IPS-15b (cell line): ENCODE data around the gene RPRD2.

Experiments
- H3K27me3 ChIP-seq: one replicate; pipeline ENCODE4 v1.6.1; 2013; ENCODE audit warnings: low read length; ENCODE audit not compliant: control insufficient read depth, insufficient read depth
- H3K36me3 ChIP-seq: one replicate; pipeline ENCODE4 v1.6.1; 2013; ENCODE audit warnings: low read length; ENCODE audit not compliant: control insufficient read depth, insufficient read depth
- H3K4me1 ChIP-seq: one replicate; pipeline ENCODE4 v1.6.1; 2013; ENCODE audit warnings: mild to moderate bottlenecking, low read length; ENCODE audit not compliant: control insufficient read depth, insufficient read depth
- H3K4me3 ChIP-seq: one replicate; pipeline ENCODE4 v1.5.1; 2013; ENCODE audit warnings: low read depth, low read length
- H3K9ac ChIP-seq: one replicate; pipeline ENCODE4 v1.6.1; 2013; ENCODE audit warnings: low read depth, mild to moderate bottlenecking, low read length
- H3K9me3 ChIP-seq: one replicate; pipeline ENCODE4 v1.6.1; 2013; ENCODE audit warnings: mild to moderate bottlenecking, low read length; ENCODE audit not compliant: control insufficient read depth, insufficient read depth

The RPRD2 gene

DNA sequence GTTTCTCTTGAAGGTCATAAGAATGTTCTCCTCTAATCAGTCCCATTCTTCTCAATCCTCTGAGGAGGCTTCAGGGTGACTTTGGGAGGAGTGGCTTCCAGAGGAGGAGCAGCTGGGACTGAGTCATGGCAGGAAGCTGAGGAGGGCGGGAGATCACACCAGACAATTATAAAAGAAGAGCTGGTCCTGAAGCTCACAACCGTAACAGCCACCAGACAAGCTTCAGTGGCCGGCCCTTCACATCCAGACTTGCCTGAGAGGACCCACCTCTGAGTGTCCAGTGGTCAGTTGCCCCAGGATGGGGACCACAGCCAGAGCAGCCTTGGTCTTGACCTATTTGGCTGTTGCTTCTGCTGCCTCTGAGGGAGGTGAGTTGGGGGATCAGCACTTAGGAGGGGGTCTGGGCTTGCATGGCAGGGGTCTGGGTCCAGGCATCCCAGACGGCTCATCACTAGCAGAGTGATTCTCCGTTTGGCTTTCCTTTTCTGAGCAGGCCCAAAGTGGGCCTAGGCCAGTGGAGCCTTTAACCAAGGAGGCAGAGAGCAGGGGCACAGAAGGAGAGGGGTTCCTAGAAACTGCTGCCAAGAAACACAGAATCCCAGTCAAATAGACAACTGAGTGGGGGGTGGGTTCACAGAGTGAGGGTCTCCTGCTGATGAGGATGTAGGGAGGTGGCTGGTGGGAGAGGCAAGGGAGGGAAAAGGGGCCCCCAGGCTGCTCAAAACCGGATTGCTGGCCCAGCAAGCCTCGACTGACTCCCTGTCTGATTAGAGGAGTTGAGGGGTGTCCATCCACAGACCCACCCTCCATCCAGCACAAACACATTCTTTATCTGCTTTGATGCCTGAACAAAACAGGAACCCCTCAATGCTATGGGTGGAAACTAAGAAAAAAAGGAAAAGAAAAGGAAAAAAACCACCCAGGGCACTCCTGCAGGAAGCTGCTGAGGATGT, 144.2 kb downstream of the RPRD2 start, which contains the start of gene ECM1:
Gene ECM1, plus strand, starts transcription at position 198 of the 953 bp plus-strand sequence. Its CDS starts 101 bp downstream, at position 299.
- Histone ChIP-seq H3K36me3 (peaks cover 33% of the 10 kb centered on the region), H3K4me3 (no peak within 1 kb of the TSS), H3K27me3 (no peaks in the 10 kb centered on the region), H3K9ac (no peak within 1 kb of the TSS), H3K9me3 (no peaks in the 10 kb centered on the region), H3K4me1 (no peaks in the 10 kb centered on the region)

DNA sequence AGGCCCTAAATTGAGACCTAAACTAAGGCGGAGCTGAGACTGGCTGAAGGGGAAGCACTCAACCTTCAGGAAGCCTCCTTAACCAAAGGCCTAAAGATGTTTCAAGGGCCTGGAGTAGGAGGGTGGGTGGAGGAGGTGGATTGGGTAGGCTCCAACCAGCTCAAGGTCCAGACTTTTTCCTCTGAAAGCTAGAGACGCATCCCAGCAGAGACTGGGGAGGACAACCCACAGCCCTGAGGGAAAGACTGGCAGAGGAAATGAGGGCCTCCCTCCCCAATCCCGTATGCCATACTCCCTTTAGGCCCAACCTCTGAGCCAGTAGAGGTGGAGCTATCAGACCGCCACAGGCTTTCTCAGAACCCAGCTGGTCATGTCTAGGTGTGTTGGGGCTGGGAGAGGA, 145.0 kb downstream of the RPRD2 start:
- Histone ChIP-seq H3K36me3 (peaks cover 28% of the 10 kb centered on the region), H3K9ac (no peak overlapping the region), H3K27me3 (no peaks in the 10 kb centered on the region), H3K4me1 (no peaks in the 10 kb centered on the region), H3K9me3 (no peaks in the 10 kb centered on the region), H3K4me3 (no peak overlapping the region)

GRCh38 chr1:150511551-150511950, 147.6 kb downstream of the RPRD2 start:
- H3K36me3 ChIP-seq, result peaks cover 8% of the 10 kb centered on the region
- H3K4me1 ChIP-seq, result peaks cover 1% of the 10 kb centered on the region

DNA sequence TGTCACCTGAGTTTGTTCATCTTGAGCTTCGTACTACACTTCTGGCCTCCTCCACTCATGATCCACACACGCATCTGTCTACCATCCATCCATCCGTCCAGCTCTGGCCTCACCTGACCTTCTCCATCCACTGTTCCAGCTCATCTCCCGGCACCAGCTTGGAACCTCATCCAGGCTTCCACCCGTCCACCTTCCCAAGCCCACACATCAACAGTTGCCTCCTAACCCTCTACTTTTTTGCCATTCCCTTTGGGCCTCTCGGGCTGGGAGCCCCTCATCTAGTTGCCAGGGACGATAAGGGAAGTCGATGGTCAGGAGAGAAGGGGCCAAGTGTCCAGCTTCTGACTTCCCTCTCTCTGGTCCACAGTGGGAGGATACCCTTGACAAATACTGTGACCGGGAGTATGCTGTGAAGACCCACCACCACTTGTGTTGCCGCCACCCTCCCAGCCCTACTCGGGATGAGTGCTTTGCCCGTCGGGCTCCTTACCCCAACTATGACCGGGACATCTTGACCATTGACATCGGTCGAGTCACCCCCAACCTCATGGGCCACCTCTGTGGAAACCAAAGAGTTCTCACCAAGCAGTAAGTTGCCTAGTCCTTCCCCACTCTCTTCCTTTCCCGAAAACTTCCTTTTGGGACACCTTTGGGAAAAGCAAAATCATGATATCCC, 148.2 kb downstream of the RPRD2 start:
- H3K4me3 ChIP-seq, result no peak overlapping the region
- no peaks in the 10 kb centered on the region for H3K9me3 ChIP-seq
- H3K36me3 ChIP-seq, result peaks cover 8% of the 10 kb centered on the region
- H3K4me1 ChIP-seq, result peaks cover 3% of the 10 kb centered on the region
- H3K9ac ChIP-seq, result no peak overlapping the region
- H3K27me3 ChIP-seq, result no peaks in the 10 kb centered on the region

More at GRCh38 chr1:150511551-150511950, 147.6 kb downstream of the RPRD2 start:
- no peak overlapping the region for H3K9ac ChIP-seq
- no peaks in the 10 kb centered on the region for H3K27me3 ChIP-seq
- no peak overlapping the region for H3K4me3 ChIP-seq
- no peaks in the 10 kb centered on the region for H3K9me3 ChIP-seq

DNA sequence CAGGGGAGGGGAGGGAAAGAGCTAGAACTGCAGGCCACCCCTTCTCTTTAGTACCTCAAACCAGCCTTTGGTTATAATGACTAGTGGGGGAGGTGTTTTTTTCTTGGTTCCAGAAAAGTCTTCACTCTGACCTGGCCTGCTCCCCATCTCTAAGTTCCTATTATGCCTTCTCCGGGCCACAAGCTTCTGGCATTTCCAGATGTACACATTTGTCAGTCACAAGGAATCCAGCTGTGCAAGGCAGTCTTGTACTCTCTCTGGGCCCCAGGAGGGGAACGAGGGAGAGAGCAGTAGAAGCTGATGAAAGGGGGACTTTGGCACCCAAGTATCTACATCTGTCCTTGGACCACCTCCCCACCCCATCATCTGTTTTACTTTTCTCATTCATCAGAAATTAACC, 148.9 kb downstream of the RPRD2 start:
- H3K4me1 ChIP-seq, result peaks cover 3% of the 10 kb centered on the region
- H3K36me3 ChIP-seq, result peaks cover 6% of the 10 kb centered on the region

DNA sequence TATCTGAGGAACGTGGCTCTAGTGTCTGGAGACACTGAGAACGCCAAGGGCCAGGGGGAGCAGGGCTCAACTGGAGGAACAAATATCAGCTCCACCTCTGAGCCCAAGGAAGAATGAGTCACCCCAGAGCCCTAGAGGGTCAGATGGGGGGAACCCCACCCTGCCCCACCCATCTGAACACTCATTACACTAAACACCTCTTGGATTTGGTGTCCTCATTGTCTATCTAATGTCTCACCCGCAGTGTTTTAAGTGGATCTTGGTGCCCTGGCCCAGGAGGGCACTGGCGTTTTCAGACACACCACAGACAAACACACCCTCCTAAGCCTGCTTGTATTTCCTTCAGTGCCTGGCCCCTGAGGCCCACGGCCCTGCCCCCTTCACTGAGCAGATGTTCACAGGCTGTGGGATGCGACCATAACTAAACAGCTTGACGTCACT, 149.4 kb downstream of the RPRD2 start:
- no peaks in the 10 kb centered on the region for H3K27me3 ChIP-seq
- H3K36me3 ChIP-seq, result peaks cover 3% of the 10 kb centered on the region
- H3K9ac ChIP-seq, result no peak overlapping the region
- H3K4me3 ChIP-seq, result no peak overlapping the region
- H3K9me3 ChIP-seq, result no peaks in the 10 kb centered on the region
- peaks cover 3% of the 10 kb centered on the region for H3K4me1 ChIP-seq

More for the DNA sequence above, 148.9 kb downstream of the RPRD2 start:
- Histone ChIP-seq H3K4me3 (no peak overlapping the region), H3K9ac (no peak overlapping the region), H3K9me3 (no peaks in the 10 kb centered on the region), H3K27me3 (no peaks in the 10 kb centered on the region)

GRCh38 chr1:150514260-150514659, 150.3 kb downstream of the RPRD2 start:
- Histone ChIP-seq H3K4me3 (no peak overlapping the region), H3K9ac (no peak overlapping the region), H3K36me3 (peaks cover 3% of the 10 kb centered on the region)

GRCh38 chr1:150514913-150515327, 151.0 kb downstream of the RPRD2 start:
- no peaks in the 10 kb centered on the region for H3K27me3 ChIP-seq
- peak overlapping the region; percentile 74 for H3K4me3 ChIP-seq
- peaks cover 3% of the 10 kb centered on the region for H3K4me1 ChIP-seq
- H3K36me3 ChIP-seq, result no peaks in the 10 kb centered on the region
- no peaks in the 10 kb centered on the region for H3K9me3 ChIP-seq
- peak overlapping the region; percentile 55 for H3K9ac ChIP-seq

More at GRCh38 chr1:150514260-150514659, 150.3 kb downstream of the RPRD2 start:
- peaks cover 3% of the 10 kb centered on the region for H3K4me1 ChIP-seq
- H3K9me3 ChIP-seq, result no peaks in the 10 kb centered on the region
- no peaks in the 10 kb centered on the region for H3K27me3 ChIP-seq

DNA sequence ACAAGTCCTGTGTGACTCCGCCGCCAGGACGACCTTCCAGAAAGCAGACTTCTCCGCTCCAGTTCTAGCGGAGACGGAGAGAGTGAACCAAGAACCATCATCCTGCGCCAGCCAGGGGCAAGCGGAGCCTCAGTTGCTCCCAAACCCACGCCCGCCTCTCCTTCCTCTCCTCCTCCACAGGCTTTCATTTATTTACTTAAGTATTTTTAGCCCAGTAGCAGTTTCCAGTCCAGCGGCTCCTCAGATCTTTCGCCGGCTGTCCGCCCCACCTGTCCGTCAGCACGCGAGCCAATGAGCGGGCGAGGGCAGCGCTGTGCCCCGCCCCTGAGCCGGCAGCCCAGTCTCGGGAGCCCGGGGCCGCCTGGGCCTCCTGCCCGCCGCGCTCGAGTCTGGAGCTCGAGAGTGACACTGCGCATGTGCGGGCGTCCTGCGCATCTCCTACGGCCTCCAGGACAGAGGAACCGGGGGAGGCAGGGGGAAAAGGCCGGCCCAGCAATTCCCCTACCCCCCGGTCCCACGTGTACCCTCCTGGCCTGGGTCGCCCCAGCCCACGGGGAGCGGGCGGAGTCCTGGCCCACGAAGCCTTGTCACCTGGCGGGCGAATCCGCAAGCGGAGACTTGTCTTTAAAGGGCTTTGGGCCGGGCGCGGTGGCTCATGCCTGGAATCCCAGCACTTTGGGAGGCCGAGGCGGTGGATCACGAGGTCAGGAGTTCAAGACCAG, 151.5 kb downstream of the RPRD2 start, which contains the start of gene FALEC:
Gene FALEC, plus strand, starts transcription at position 425 of the 722 bp plus-strand sequence.
- H3K27me3 ChIP-seq, result no peaks in the 10 kb centered on the region
- peak within 1 kb of the TSS; percentile 74 for H3K4me3 ChIP-seq
- no peaks in the 10 kb centered on the region for H3K9me3 ChIP-seq
- H3K9ac ChIP-seq, result peak within 1 kb of the TSS; percentile 55
- no peaks in the 10 kb centered on the region for H3K36me3 ChIP-seq
- H3K4me1 ChIP-seq, result peaks cover 3% of the 10 kb centered on the region

- Histone ChIP-seq H3K36me3 (no peaks in the 10 kb centered on the region), H3K4me1 (peaks cover 3% of the 10 kb centered on the region), H3K4me3 (peak overlapping the region; percentile 74), H3K9ac (no peak overlapping the region), H3K9me3 (no peaks in the 10 kb centered on the region), H3K27me3 (no peaks in the 10 kb centered on the region)
Measured at GRCh38 chr1:150516050-150516591, 152.2 kb downstream of the RPRD2 start.

- Histone ChIP-seq H3K27me3 (no peaks in the 10 kb centered on the region), H3K36me3 (no peaks in the 10 kb centered on the region), H3K4me3 (peak overlapping the region; percentile 74), H3K9me3 (no peaks in the 10 kb centered on the region), H3K4me1 (peaks cover 3% of the 10 kb centered on the region), H3K9ac (no peak overlapping the region)
Measured at GRCh38 chr1:150516616-150517015, 152.7 kb downstream of the RPRD2 start.
